Neural progenitor cell (in vitro differentiated cells): ENCODE measurements around the gene AJAP1.

Source experiments
- EZH2phosphoT487 ChIP-seq: fragments of 200-600 bp; sonication (generic); IDR thresholded peaks from 2 replicates; pipeline ENCODE4 v1.6.1; 2017; ENCODE audit warnings: antibody characterized with exemption
- TF ChIP-seq, protein P1 (sequence below): fragments of 200-600 bp; sonication (generic); IDR thresholded peaks from 2 replicates; pipeline ENCODE4 v1.5.1; 2017; ENCODE audit warnings: antibody characterized with exemption, mild to moderate bottlenecking

DNA sequence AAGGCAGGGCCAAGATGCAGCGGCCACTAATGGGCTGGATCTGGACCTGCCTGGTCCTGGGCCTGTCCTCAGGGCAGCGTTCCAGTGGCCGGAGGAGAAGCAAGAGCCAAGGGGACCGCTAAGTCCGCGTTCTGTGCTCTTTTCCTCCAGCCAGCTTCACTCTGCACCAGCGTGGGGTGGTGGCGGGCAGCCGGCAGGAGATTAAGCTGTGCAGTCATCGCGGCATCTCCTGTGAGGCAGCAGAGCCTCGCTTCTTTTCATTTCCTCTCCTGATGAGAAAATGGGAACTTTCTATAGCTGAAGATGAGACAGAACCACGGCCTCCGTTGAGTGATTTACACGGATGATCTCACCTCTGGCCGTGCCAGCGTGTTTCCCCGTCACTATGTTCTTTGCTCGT is 43.4 kb downstream of the AJAP1 start:
- TF ChIP-seq, protein P1, sequence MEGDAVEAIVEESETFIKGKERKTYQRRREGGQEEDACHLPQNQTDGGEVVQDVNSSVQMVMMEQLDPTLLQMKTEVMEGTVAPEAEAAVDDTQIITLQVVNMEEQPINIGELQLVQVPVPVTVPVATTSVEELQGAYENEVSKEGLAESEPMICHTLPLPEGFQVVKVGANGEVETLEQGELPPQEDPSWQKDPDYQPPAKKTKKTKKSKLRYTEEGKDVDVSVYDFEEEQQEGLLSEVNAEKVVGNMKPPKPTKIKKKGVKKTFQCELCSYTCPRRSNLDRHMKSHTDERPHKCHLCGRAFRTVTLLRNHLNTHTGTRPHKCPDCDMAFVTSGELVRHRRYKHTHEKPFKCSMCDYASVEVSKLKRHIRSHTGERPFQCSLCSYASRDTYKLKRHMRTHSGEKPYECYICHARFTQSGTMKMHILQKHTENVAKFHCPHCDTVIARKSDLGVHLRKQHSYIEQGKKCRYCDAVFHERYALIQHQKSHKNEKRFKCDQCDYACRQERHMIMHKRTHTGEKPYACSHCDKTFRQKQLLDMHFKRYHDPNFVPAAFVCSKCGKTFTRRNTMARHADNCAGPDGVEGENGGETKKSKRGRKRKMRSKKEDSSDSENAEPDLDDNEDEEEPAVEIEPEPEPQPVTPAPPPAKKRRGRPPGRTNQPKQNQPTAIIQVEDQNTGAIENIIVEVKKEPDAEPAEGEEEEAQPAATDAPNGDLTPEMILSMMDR, result no peak
- no peak for TF ChIP-seq EZH2phosphoT487
